Measurements from ENCODE around the gene ZIC5. TPM values are rescaled to one million over a fixed set of nuclear protein-coding genes. Genes with fewer than 3 reads are reported as not detected.
"Not testable (repeated sequence)": the region's sequence is repeated elsewhere in the genome, so short reads cannot be mapped to it uniquely, and the experiment has no call there.

The ZIC5 gene
- total and polyA plus RNA-seq, 4 experiments from 2014 or later, result not detected

DNA sequence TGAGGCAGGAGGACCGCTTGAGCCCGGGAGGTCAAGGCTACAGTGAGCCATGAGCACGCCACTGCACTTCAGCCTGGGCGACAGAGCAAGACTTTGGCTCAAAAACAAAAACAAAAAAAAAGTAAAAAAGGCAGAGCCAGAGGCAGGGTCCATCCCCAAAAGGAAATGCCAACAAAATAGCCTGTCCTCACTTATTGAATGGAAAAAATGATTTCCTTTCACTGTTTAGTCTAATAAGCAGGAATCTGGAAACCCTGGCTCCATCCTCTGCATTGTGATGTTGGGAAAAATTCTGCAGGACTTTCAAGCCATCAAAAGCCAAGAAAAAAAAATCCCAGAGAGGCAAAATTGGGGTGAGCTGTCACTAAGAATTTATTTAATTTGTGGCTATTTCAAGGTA lies 23.2 kb downstream of the ZIC5 start:
- intact Hi-C loops (cut with micrococcal nuclease), result no loop called here
- Mint-ChIP-seq H3K4me1 (no peaks in the 10 kb centered on the region), H3K36me3 (no peaks in the 10 kb centered on the region), H3K27ac (no peak overlapping the region), H3K4me3 (no peak overlapping the region), H3K27me3 (peaks cover 48 to 55% of the 10 kb centered on the region in 2 donors), H3K9me3 (peaks cover 0 to 2% (median 0%) of the 10 kb centered on the region in 8 donors)
- Histone ChIP-seq H3K27ac (ENCODE audit: low read depth, low read length) (no peak overlapping the region), H3K9me3 (ENCODE audit: control insufficient read depth in 1 of 2, low read length in 2 of 2) (no peaks in the 10 kb centered on the region), H3K4me3 (ENCODE audit: low read length in 2 of 2) (no peak overlapping the region), H3K27me3 (ENCODE audit: insufficient read depth, low read length) (peaks cover 4% of the 10 kb centered on the region), H3K36me3 (ENCODE audit: insufficient read depth, low read length) (no peaks in the 10 kb centered on the region), H3K4me1 (ENCODE audit: insufficient read depth, low read length) (no peaks in the 10 kb centered on the region)
- no peak for DNase-seq
- ChIA-PET POLR2A (ENCODE audit: partially characterized antibody) (no interaction called here), CTCF (ENCODE audit: partially characterized antibody) (no interaction called here)

DNA sequence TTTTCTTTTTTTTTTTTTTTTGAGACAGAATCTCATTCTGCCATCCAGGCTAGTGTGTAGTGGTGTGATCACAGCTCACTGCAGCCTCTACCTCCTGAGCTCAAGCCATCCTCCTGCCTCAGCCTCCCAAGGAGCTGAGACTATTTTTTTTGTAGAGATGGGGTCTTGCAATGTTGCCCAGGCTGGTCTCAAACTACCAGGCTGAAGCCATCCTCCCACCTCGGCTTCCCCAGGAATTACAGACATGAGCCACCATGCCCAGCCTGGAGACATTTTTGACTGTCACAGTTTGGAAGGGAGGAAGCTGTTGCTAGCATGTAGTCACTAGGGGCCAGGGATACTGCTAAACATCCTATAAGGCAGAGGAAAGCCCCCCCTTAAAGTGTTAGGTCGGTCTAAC lies 23.9 kb downstream of the ZIC5 start:
- DNase-seq, result no peak
- Histone ChIP-seq H3K27ac (ENCODE audit: low read depth, low read length) (no peak overlapping the region), H3K9me3 (ENCODE audit: control insufficient read depth in 1 of 2, low read length in 2 of 2) (no peaks in the 10 kb centered on the region), H3K4me1 (ENCODE audit: insufficient read depth, low read length) (no peaks in the 10 kb centered on the region), H3K27me3 (ENCODE audit: insufficient read depth, low read length) (peaks cover 4% of the 10 kb centered on the region), H3K36me3 (ENCODE audit: insufficient read depth, low read length) (no peaks in the 10 kb centered on the region), H3K4me3 (ENCODE audit: low read length in 2 of 2) (no peak overlapping the region)
- no peaks in the 10 kb centered on the region for H3K4me1 Mint-ChIP-seq
- H3K4me3 Mint-ChIP-seq, result no peak overlapping the region
- no peaks in the 10 kb centered on the region for H3K9me3 Mint-ChIP-seq
- intact Hi-C loops (cut with micrococcal nuclease), result no loop called here
- CTCF ChIA-PET (ENCODE audit: partially characterized antibody), result no interaction called here
- H3K27ac Mint-ChIP-seq, result no peak overlapping the region
- POLR2A ChIA-PET (ENCODE audit: partially characterized antibody), result no interaction called here
- no peaks in the 10 kb centered on the region for H3K36me3 Mint-ChIP-seq
- H3K27me3 Mint-ChIP-seq, result peaks cover 47 to 52% of the 10 kb centered on the region in 2 donors

DNA sequence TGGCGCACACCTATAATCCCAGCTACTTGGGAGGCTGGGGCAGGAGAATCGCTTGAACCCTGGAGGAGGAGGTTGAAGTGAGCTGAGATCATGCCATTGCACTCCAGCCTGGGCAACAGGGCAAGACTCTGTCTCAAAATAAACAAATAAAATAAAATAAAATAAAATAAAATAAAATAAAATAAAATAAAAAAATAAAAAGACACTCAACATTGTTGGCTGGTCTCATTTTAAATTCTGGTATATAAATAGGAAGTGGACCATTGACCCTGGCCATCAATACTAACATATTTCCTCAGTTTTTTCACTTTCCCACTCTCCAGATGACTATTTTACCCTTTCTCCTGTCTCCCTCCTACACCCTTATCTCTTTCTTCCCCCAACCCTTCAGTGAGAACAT lies 26.1 kb downstream of the ZIC5 start:
- peaks cover 44 to 53% of the 10 kb centered on the region in 2 donors for H3K27me3 Mint-ChIP-seq
- H3K27ac Mint-ChIP-seq; H3K9me3 Mint-ChIP-seq; H3K4me1 Mint-ChIP-seq; intact Hi-C loops (cut with micrococcal nuclease); H3K4me3 Mint-ChIP-seq; H3K4me1 ChIP-seq (ENCODE audit: insufficient read depth, low read length); H3K27me3 ChIP-seq (ENCODE audit: insufficient read depth, low read length); H3K27ac ChIP-seq (ENCODE audit: low read depth, low read length); DNase-seq; H3K36me3 Mint-ChIP-seq; CTCF ChIA-PET (ENCODE audit: partially characterized antibody); H3K36me3 ChIP-seq (ENCODE audit: insufficient read depth, low read length); H3K9me3 ChIP-seq (ENCODE audit: control insufficient read depth in 1 of 2, low read length in 2 of 2); H3K4me3 ChIP-seq (ENCODE audit: low read length in 2 of 2); POLR2A ChIA-PET (ENCODE audit: partially characterized antibody): not testable (repeated sequence)

DNA sequence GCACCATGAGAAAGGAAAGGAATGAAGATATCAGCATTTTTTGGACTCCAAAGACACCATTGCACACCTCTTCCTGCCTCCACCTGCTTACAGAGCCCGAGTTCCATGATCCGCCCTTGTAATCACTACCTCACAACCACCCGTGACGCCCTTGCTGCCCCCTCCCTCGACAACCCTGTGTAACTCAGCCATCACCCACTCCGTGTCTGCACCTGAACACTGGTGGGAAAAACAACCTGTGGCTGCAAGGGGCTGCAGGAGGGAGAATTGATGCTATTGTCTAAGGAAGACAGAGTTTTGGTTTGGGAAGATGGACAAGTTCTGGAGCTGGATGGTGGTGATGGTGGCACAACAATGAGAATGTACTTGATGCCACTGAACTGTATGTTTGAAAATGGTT lies 27.0 kb downstream of the ZIC5 start:
- CTCF ChIA-PET (ENCODE audit: partially characterized antibody), result no interaction called here
- no peaks in the 10 kb centered on the region for H3K36me3 ChIP-seq (ENCODE audit: insufficient read depth, low read length)

DNA sequence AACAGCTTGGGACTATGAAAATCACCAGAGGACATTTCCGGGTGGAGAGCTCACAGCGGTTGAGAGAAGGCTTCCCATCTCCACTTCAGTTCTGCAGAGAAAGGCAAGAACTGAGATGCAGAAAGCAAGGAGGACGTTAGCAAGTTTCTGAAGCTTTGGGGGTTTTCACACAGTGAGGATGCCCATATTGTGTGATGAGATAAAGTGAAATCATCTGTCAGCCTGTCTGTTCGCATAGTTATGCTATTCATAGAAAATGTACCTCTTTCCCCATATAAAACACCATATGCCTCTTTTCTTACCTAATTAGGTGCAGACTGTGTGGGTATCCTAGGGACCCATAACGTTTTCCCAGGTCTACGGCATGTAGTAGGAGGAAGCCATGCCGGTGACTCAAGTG lies 27.5 kb downstream of the ZIC5 start:
- no peak overlapping the region for H3K27ac ChIP-seq (ENCODE audit: low read depth, low read length)
- no peaks in the 10 kb centered on the region for H3K36me3 ChIP-seq (ENCODE audit: insufficient read depth, low read length)
- POLR2A ChIA-PET (ENCODE audit: partially characterized antibody), result no interaction called here
- Mint-ChIP-seq H3K36me3 (no peaks in the 10 kb centered on the region), H3K4me3 (no peak overlapping the region), H3K27me3 (peaks cover 33 to 55% of the 10 kb centered on the region in 2 donors), H3K27ac (no peak overlapping the region), H3K4me1 (no peaks in the 10 kb centered on the region), H3K9me3 (no peaks in the 10 kb centered on the region)
- H3K4me1 ChIP-seq (ENCODE audit: insufficient read depth, low read length), result no peaks in the 10 kb centered on the region
- no peaks in the 10 kb centered on the region for H3K9me3 ChIP-seq (ENCODE audit: control insufficient read depth in 1 of 2, low read length in 2 of 2)
- H3K4me3 ChIP-seq (ENCODE audit: low read length in 2 of 2), result no peak overlapping the region
- no peak for DNase-seq
- intact Hi-C loops (cut with micrococcal nuclease), result no loop called here
- no peaks in the 10 kb centered on the region for H3K27me3 ChIP-seq (ENCODE audit: insufficient read depth, low read length)
- CTCF ChIA-PET (ENCODE audit: partially characterized antibody), result no interaction called here

More for the DNA sequence above, 27.0 kb downstream of the ZIC5 start:
- Mint-ChIP-seq H3K27ac (no peak overlapping the region), H3K4me3 (no peak overlapping the region), H3K4me1 (no peaks in the 10 kb centered on the region), H3K9me3 (no peaks in the 10 kb centered on the region), H3K36me3 (no peaks in the 10 kb centered on the region), H3K27me3 (peaks cover 37 to 55% of the 10 kb centered on the region in 2 donors)
- peaks cover 2% of the 10 kb centered on the region for H3K27me3 ChIP-seq (ENCODE audit: insufficient read depth, low read length)
- POLR2A ChIA-PET (ENCODE audit: partially characterized antibody), result no interaction called here
- no peak for DNase-seq
- H3K27ac ChIP-seq (ENCODE audit: low read depth, low read length), result no peak overlapping the region
- no peaks in the 10 kb centered on the region for H3K9me3 ChIP-seq (ENCODE audit: control insufficient read depth in 1 of 2, low read length in 2 of 2)
- no peaks in the 10 kb centered on the region for H3K4me1 ChIP-seq (ENCODE audit: insufficient read depth, low read length)
- intact Hi-C loops (cut with micrococcal nuclease), result no loop called here
- no peak overlapping the region for H3K4me3 ChIP-seq (ENCODE audit: low read length in 2 of 2)

DNA sequence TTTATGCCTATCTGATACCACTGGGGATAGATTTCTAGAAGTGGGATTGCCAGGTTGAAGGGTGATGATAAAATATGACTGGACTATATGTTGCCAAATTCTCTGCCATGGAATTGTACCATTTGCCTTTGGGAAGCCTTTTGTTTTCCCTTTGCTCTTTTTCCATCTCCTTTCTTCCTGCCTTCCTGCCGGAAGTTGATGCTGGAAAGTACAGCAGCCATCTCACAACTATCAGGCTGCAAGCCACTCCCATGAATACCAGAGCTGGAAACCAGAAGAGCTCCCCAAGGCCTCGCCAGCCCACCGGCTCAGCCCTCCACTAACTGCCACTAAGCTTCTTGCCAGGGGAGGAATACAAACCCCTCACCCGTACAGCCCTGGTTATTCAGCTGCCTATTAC lies 29.7 kb downstream of the ZIC5 start:
- Histone ChIP-seq H3K4me1 (ENCODE audit: insufficient read depth, low read length) (no peaks in the 10 kb centered on the region), H3K36me3 (ENCODE audit: insufficient read depth, low read length) (no peaks in the 10 kb centered on the region), H3K9me3 (ENCODE audit: control insufficient read depth in 1 of 2, low read length in 2 of 2) (no peaks in the 10 kb centered on the region), H3K4me3 (ENCODE audit: low read length in 2 of 2) (no peak overlapping the region), H3K27me3 (ENCODE audit: insufficient read depth, low read length) (no peaks in the 10 kb centered on the region), H3K27ac (ENCODE audit: low read depth, low read length) (no peak overlapping the region)
- Mint-ChIP-seq H3K4me1 (no peaks in the 10 kb centered on the region), H3K9me3 (no peaks in the 10 kb centered on the region), H3K27me3 (peaks cover 24 to 48% of the 10 kb centered on the region in 2 donors), H3K4me3 (no peak overlapping the region), H3K27ac (no peak overlapping the region), H3K36me3 (no peaks in the 10 kb centered on the region)
- ChIA-PET POLR2A (ENCODE audit: partially characterized antibody) (no interaction called here), CTCF (ENCODE audit: partially characterized antibody) (no interaction called here)
- no peak for DNase-seq
- intact Hi-C loops (cut with micrococcal nuclease), result no loop called here

DNA sequence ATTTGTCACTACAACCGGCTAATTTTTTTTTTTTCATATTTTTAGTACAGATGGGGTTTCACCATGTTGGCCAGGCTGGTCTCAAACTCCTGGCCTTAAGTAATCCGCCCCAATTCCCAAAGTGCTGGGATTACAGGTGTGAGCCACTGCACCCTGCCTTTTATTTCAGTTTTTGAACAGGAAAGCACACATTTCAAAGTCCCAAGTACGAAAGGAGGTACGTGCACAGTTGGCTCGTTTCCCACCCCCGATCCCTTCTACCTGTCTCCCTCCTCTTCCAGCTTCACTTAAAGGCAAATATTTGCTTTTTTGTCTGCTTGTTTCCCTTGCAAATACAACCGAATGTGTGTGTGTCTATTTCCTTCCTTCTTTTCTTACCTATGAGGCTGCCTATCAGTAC lies 30.5 kb downstream of the ZIC5 start:
- H3K36me3 Mint-ChIP-seq, result no peaks in the 10 kb centered on the region
- peaks cover 25 to 41% of the 10 kb centered on the region in 2 donors for H3K27me3 Mint-ChIP-seq
- H3K9me3 Mint-ChIP-seq, result no peaks in the 10 kb centered on the region
- no peaks in the 10 kb centered on the region for H3K9me3 ChIP-seq (ENCODE audit: control insufficient read depth in 1 of 2, low read length in 2 of 2)
- H3K4me3 ChIP-seq (ENCODE audit: low read length in 2 of 2), result no peak overlapping the region
- DNase-seq, result no peak
- H3K4me3 Mint-ChIP-seq, result no peak overlapping the region
- H3K4me1 ChIP-seq (ENCODE audit: insufficient read depth, low read length), result no peaks in the 10 kb centered on the region
- POLR2A ChIA-PET (ENCODE audit: partially characterized antibody), result no interaction called here
- no peaks in the 10 kb centered on the region for H3K4me1 Mint-ChIP-seq
- H3K36me3 ChIP-seq (ENCODE audit: insufficient read depth, low read length), result no peaks in the 10 kb centered on the region
- intact Hi-C loops (cut with micrococcal nuclease), result no loop called here
- H3K27ac Mint-ChIP-seq, result no peak overlapping the region
- H3K27me3 ChIP-seq (ENCODE audit: insufficient read depth, low read length), result no peaks in the 10 kb centered on the region
- CTCF ChIA-PET (ENCODE audit: partially characterized antibody), result no interaction called here
- H3K27ac ChIP-seq (ENCODE audit: low read depth, low read length), result no peak overlapping the region

DNA sequence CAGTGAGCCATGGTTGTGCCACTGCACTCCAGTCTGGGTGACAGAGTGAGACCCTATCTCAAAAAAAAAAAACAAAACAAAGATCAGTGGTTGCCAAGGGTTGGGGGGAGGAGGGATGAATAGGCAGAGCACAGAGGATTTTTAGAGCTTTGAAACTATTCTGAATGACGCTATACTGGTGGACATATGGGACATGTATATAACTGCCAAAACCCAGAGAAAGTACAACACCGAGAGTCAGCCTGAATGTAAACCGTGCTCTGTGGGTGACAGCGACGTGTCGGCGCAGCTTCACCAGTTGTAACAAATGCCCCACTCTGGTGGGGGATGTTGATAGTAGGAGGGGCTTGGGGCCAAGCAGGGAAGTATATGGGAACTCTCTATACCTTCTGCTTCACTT lies 32.9 kb downstream of the ZIC5 start:
- Histone ChIP-seq H3K4me1 (ENCODE audit: insufficient read depth, low read length) (no peaks in the 10 kb centered on the region), H3K27me3 (ENCODE audit: insufficient read depth, low read length) (no peaks in the 10 kb centered on the region), H3K4me3 (ENCODE audit: low read length in 2 of 2) (no peak overlapping the region), H3K36me3 (ENCODE audit: insufficient read depth, low read length) (no peaks in the 10 kb centered on the region), H3K27ac (ENCODE audit: low read depth, low read length) (no peak overlapping the region), H3K9me3 (ENCODE audit: control insufficient read depth in 1 of 2, low read length in 2 of 2) (no peaks in the 10 kb centered on the region)
- no peak for DNase-seq
- H3K27ac Mint-ChIP-seq, result no peak overlapping the region
- H3K4me1 Mint-ChIP-seq, result no peaks in the 10 kb centered on the region
- no peaks in the 10 kb centered on the region for H3K36me3 Mint-ChIP-seq
- no peak overlapping the region for H3K4me3 Mint-ChIP-seq
- ChIA-PET CTCF (ENCODE audit: partially characterized antibody) (no interaction called here), POLR2A (ENCODE audit: partially characterized antibody) (no interaction called here)
- intact Hi-C loops (cut with micrococcal nuclease), result no loop called here
- peaks cover 0 to 1% (median 0%) of the 10 kb centered on the region in 8 donors for H3K9me3 Mint-ChIP-seq
- H3K27me3 Mint-ChIP-seq, result peaks cover 17 to 33% of the 10 kb centered on the region in 2 donors

All from CD4-positive, alpha-beta memory T cell (primary cell).